Activated T-helper 1 cell treated with anti-CD3 and anti-CD28 coated beads, Interleukin-12 subunit alpha, Interleukin-12 subunit beta, Interleukin-2, Interleukin-4 antibody, amounts not matched to agents 30 ng/mL and 10 ng/mL and 1 ng/mL, durations not matched to agents 14 hours and 24 hours and 36 hours (primary cell): ENCODE results near the gene NCAPD2. TPM values are rescaled to one million over a fixed set of nuclear protein-coding genes. Genes with fewer than 3 reads are reported as not detected.
"Not testable (repeated sequence)": the region's sequence is repeated elsewhere in the genome, so short reads cannot be mapped to it uniquely, and the experiment has no call there.

Experiments
- DNase-seq: peaks from one replicate; pipeline ENCODE4 v3.0.0; 2021; ENCODE audit warnings: low spot score
- H3K27ac Mint-ChIP-seq: one replicate; pipeline ENCODE4 v1.8.0; 2021; ENCODE audit warnings: mild to moderate bottlenecking, mixed read lengths
- H3K27me3 Mint-ChIP-seq: one replicate; pipeline ENCODE4 v1.8.0; 2022; ENCODE audit warnings: mild to moderate bottlenecking, moderate library complexity, mixed read lengths; ENCODE audit not compliant: insufficient read depth
- H3K36me3 Mint-ChIP-seq: one replicate; pipeline ENCODE4 v1.8.0; 2021; ENCODE audit warnings: low read depth, mixed read lengths
- H3K4me1 Mint-ChIP-seq: one replicate; pipeline ENCODE4 v1.8.0; 2021; ENCODE audit warnings: low read depth, mixed read lengths
- H3K4me3 Mint-ChIP-seq: one replicate; pipeline ENCODE4 v1.8.0; 2021; ENCODE audit warnings: mild to moderate bottlenecking, moderate library complexity, mixed read lengths
- H3K9me3 Mint-ChIP-seq: one replicate; pipeline ENCODE4 v1.8.0; 2021; ENCODE audit warnings: mixed read lengths
- intact Hi-C: fragments of 100-400 bp; cut with micrococcal nuclease; formaldehyde crosslinking; loops from one replicate; pipeline ENCODE4 v1.15.1; 2024
- total RNA-seq: library from RNA; stranded (reverse); gene quantifications from 2 replicates; pipeline ENCODE4 v1.2.3, GENCODE V29; 2022

Gene NCAPD2
- total RNA-seq, 1 donor from 2014 or later, result 93.4 TPM

- H3K36me3 Mint-ChIP-seq, result peaks cover 16% of the 10 kb centered on the region
- H3K9me3 Mint-ChIP-seq, DNase-seq, H3K27ac Mint-ChIP-seq, H3K4me3 Mint-ChIP-seq, H3K27me3 Mint-ChIP-seq: not testable (repeated sequence)
- intact Hi-C loops, result loop anchor here (5.0 to 10.0 kb wide), 5 partner anchors 38 to 642 kb away; partner anchors contain the start of genes CLSTN3, SPSB2 and TAPBPL
- H3K4me1 Mint-ChIP-seq, result peaks cover 26% of the 10 kb centered on the region
These were observed 3.2 kb upstream of the NCAPD2 start for GRCh38 chr12:6490673-6491072.

- H3K27me3 Mint-ChIP-seq, result peaks cover 3% of the 10 kb centered on the region
- H3K36me3 Mint-ChIP-seq, result peaks cover 20% of the 10 kb centered on the region
- peak within 1 kb of the TSS; percentile 97 for H3K27ac Mint-ChIP-seq
- peak within 1 kb of the TSS; percentile 97 for H3K4me3 Mint-ChIP-seq
- DNase-seq, result peak; percentile 93
- peaks cover 33% of the 10 kb centered on the region for H3K4me1 Mint-ChIP-seq
- intact Hi-C loops, result loop anchor here (1.0 to 10.0 kb wide), 13 partner anchors 23 to 639 kb away; partner anchors contain the start of genes CDCA3, CHD4, CLSTN3 and COPS7A
- no peaks in the 10 kb centered on the region for H3K9me3 Mint-ChIP-seq
These were observed 935 bp upstream of the NCAPD2 start, which contains the start of gene MRPL51 for GRCh38 chr12:6492838-6493496. MRPL51 (minus strand) TSS chr12:6493262; CDS start chr12:6493136, 126 bp downstream.

GRCh38 chr12:6494258-6494743 is 399 bp downstream of the NCAPD2 start:
- DNase-seq, result peak; percentile 1
- peaks cover 27% of the 10 kb centered on the region for H3K36me3 Mint-ChIP-seq
- H3K4me1 Mint-ChIP-seq, result peaks cover 33% of the 10 kb centered on the region
- peak overlapping the region; percentile 97 for H3K27ac Mint-ChIP-seq
- peaks cover 3% of the 10 kb centered on the region for H3K27me3 Mint-ChIP-seq
- H3K9me3 Mint-ChIP-seq, result no peaks in the 10 kb centered on the region
- intact Hi-C loops, result loop anchor here (1.0 to 10.0 kb wide), 10 partner anchors 42 to 638 kb away; partner anchors contain the start of genes CLSTN3, ING4, MLF2 and SPSB2
- H3K4me3 Mint-ChIP-seq, result peak overlapping the region; percentile 97

GRCh38 chr12:6494968-6495367 is 1.1 kb downstream of the NCAPD2 start:
- Mint-ChIP-seq H3K36me3 (peaks cover 27% of the 10 kb centered on the region), H3K9me3 (no peaks in the 10 kb centered on the region), H3K4me3 (peak overlapping the region; percentile 97), H3K4me1 (peaks cover 33% of the 10 kb centered on the region), H3K27me3 (peaks cover 3% of the 10 kb centered on the region), H3K27ac (peak overlapping the region; percentile 97)
- intact Hi-C loops, result loop anchor here (1.0 to 10.0 kb wide), 10 partner anchors 43 to 637 kb away; partner anchors contain the start of genes CLSTN3, ING4, MLF2 and SPSB2
- DNase-seq, result no peak

GRCh38 chr12:6497291-6497690 is 3.4 kb downstream of the NCAPD2 start:
- intact Hi-C loops, result loop anchor here (10.0 kb wide), 1 partner anchor 298 kb away; no protein-coding TSS in a partner anchor
- peaks cover 20% of the 10 kb centered on the region for H3K36me3 Mint-ChIP-seq
- H3K4me3 Mint-ChIP-seq, H3K27me3 Mint-ChIP-seq, DNase-seq, H3K27ac Mint-ChIP-seq, H3K9me3 Mint-ChIP-seq: not testable (repeated sequence)
- H3K4me1 Mint-ChIP-seq, result peaks cover 25% of the 10 kb centered on the region

GRCh38 chr12:6500466-6500865 is 6.6 kb downstream of the NCAPD2 start:
- intact Hi-C loops, result no loop called here
- DNase-seq, result no peak
- H3K9me3 Mint-ChIP-seq, result no peaks in the 10 kb centered on the region
- no peak overlapping the region for H3K27ac Mint-ChIP-seq
- H3K36me3 Mint-ChIP-seq, result peaks cover 17% of the 10 kb centered on the region
- H3K4me3 Mint-ChIP-seq, result no peak overlapping the region
- no peaks in the 10 kb centered on the region for H3K27me3 Mint-ChIP-seq
- peaks cover 10% of the 10 kb centered on the region for H3K4me1 Mint-ChIP-seq

GRCh38 chr12:6507102-6507998 is 13.4 kb downstream of the NCAPD2 start:
- Mint-ChIP-seq H3K27ac (peak overlapping the region; percentile 41), H3K4me1 (peaks cover 5% of the 10 kb centered on the region), H3K9me3 (no peaks in the 10 kb centered on the region), H3K4me3 (no peak overlapping the region), H3K36me3 (peaks cover 32% of the 10 kb centered on the region), H3K27me3 (no peaks in the 10 kb centered on the region)
- no peak for DNase-seq
- intact Hi-C loops, result no loop called here

- DNase-seq, result no peak
- no peak overlapping the region for H3K27ac Mint-ChIP-seq
- H3K9me3 Mint-ChIP-seq, result no peaks in the 10 kb centered on the region
- H3K4me1 Mint-ChIP-seq, result peaks cover 5% of the 10 kb centered on the region
- intact Hi-C loops, result no loop called here
- H3K36me3 Mint-ChIP-seq, result peaks cover 37% of the 10 kb centered on the region
- no peaks in the 10 kb centered on the region for H3K27me3 Mint-ChIP-seq
- H3K4me3 Mint-ChIP-seq, result no peak overlapping the region
These were observed 14.2 kb downstream of the NCAPD2 start for GRCh38 chr12:6508087-6508486.

- Mint-ChIP-seq H3K27ac (peak overlapping the region; percentile 67), H3K27me3 (no peaks in the 10 kb centered on the region), H3K4me3 (no peak overlapping the region), H3K9me3 (no peaks in the 10 kb centered on the region), H3K36me3 (peaks cover 63% of the 10 kb centered on the region), H3K4me1 (no peaks in the 10 kb centered on the region)
- intact Hi-C loops, result no loop called here
- no peak for DNase-seq
These were observed 26.3 kb downstream of the NCAPD2 start for GRCh38 chr12:6520186-6520585.

GRCh38 chr12:6522193-6522592 is 28.3 kb downstream of the NCAPD2 start:
- no peak for DNase-seq
- no peaks in the 10 kb centered on the region for H3K4me1 Mint-ChIP-seq
- no peaks in the 10 kb centered on the region for H3K9me3 Mint-ChIP-seq
- H3K27me3 Mint-ChIP-seq, result no peaks in the 10 kb centered on the region
- H3K36me3 Mint-ChIP-seq, result peaks cover 62% of the 10 kb centered on the region
- no peak overlapping the region for H3K4me3 Mint-ChIP-seq
- no peak overlapping the region for H3K27ac Mint-ChIP-seq
- intact Hi-C loops, result no loop called here

GRCh38 chr12:6523708-6524107 is 29.8 kb downstream of the NCAPD2 start:
- Mint-ChIP-seq H3K27ac (peak overlapping the region; percentile 16), H3K9me3 (no peaks in the 10 kb centered on the region), H3K27me3 (no peaks in the 10 kb centered on the region), H3K36me3 (peaks cover 68% of the 10 kb centered on the region), H3K4me3 (no peak overlapping the region), H3K4me1 (no peaks in the 10 kb centered on the region)
- no peak for DNase-seq
- intact Hi-C loops, result no loop called here

- Mint-ChIP-seq H3K36me3 (peaks cover 70% of the 10 kb centered on the region), H3K4me3 (no peak overlapping the region), H3K27ac (no peak overlapping the region), H3K4me1 (peaks cover under 1% of the 10 kb centered on the region), H3K27me3 (no peaks in the 10 kb centered on the region), H3K9me3 (no peaks in the 10 kb centered on the region)
- DNase-seq, result no peak
- intact Hi-C loops, result no loop called here
These were observed 30.7 kb downstream of the NCAPD2 start for GRCh38 chr12:6524648-6525047.
